Endothelial cell of umbilical vein (primary cell): ENCODE data around the gene KRT33A. TPM values are rescaled to one million over a fixed set of nuclear protein-coding genes. Genes with fewer than 3 reads are reported as not detected.

Experiments used
- BruUV-seq: library from RNA; stranded (reverse); fragments of 400-500 nt; replicated peaks from 2 replicates; lab custom pipeline; 2021; lab: Mats Ljungman, UMichigan
- CTCF ChIA-PET: fragments of 300-600, 350-600 bp; sonication (Branson Sonifier 250); formaldehyde crosslinking; loops from one replicate; lab custom pipeline; 2021; ENCODE audit warnings: antibody characterized with exemption, inconsistent platforms; lab: Charles Lee
- POLR2A ChIA-PET: fragments of 300-600, 350-600 bp; sonication (Branson Sonifier 250); formaldehyde crosslinking; loops from one replicate; lab custom pipeline; 2021; ENCODE audit warnings: antibody characterized with exemption, inconsistent platforms; lab: Charles Lee
- DNase-seq: peaks from one replicate; pipeline ENCODE4 v3.0.0-alpha.2; 2011; ENCODE audit warnings: low read depth, low spot score
- FAIRE-seq: peaks from 2 replicates; lab custom pipeline; 2011; peaks lifted over from hg19 to GRCh38; lab: Jason Lieb, UNC
- H2AFZ ChIP-seq: 2 replicates; pipeline ENCODE4 v1.6.0; 2012; ENCODE audit warnings: low read depth, low read length, control low read depth, inconsistent platforms
- H3K27ac ChIP-seq: 2 replicates; pipeline ENCODE4 v1.5.1; 2011; ENCODE audit warnings: low read depth, mild to moderate bottlenecking, control low read depth, low read length, moderate library complexity; ENCODE audit not compliant: insufficient read depth
- H3K27me3 ChIP-seq, 2 experiments: 2 replicates each; pipeline versions ENCODE4 v1.6.0 to v1.6.1; 2011; ENCODE audit warnings: low read length in 2 of 2, mixed read lengths in 1 of 2; ENCODE audit not compliant: control insufficient read depth in 2 of 2, insufficient read depth in 2 of 2
- H3K36me3 ChIP-seq, 2 experiments: 2 replicates in 1 of 2; 3 replicates in 1 of 2; pipeline ENCODE4 v1.5.1; 2011; ENCODE audit warnings: low read length in 2 of 2, mild to moderate bottlenecking in 1 of 2, moderate library complexity in 1 of 2; ENCODE audit not compliant: control insufficient read depth in 2 of 2, insufficient read depth in 2 of 2; ENCODE audit errors: extremely low read depth in 1 of 2
- H3K4me1 ChIP-seq: 3 replicates; pipeline ENCODE4 v1.5.1; 2011; ENCODE audit warnings: mild to moderate bottlenecking, low read length; ENCODE audit not compliant: control insufficient read depth, insufficient read depth; ENCODE audit errors: extremely low read depth
- H3K4me2 ChIP-seq: 2 replicates; pipeline ENCODE4 v1.6.1; 2011; ENCODE audit warnings: low read length, control low read depth, mixed read lengths; ENCODE audit not compliant: insufficient read depth
- H3K4me3 ChIP-seq, 3 experiments: fragments of 200-600 bp in 1 of 3; sonication (generic), shearing (Covaris generic) in 1 of 3; replicated peaks in 1 of 3; 2 replicates each; pipeline ENCODE4 v1.5.1; 2011 to 2016; ENCODE audit warnings: control low read depth in 3 of 3, low read length in 3 of 3, mild to moderate bottlenecking in 2 of 3, inconsistent platforms in 1 of 3, low read depth in 1 of 3, moderate library complexity in 1 of 3; ENCODE audit not compliant: insufficient read depth in 1 of 3
- H3K79me2 ChIP-seq: 2 replicates; pipeline ENCODE4 v1.6.0; 2012; ENCODE audit warnings: low read length, inconsistent platforms; ENCODE audit not compliant: control insufficient read depth, insufficient read depth
- H3K9ac ChIP-seq: replicated peaks from 2 replicates; pipeline ENCODE3; 2011; ENCODE audit warnings: low read length, control low read depth; ENCODE audit not compliant: insufficient read depth; ENCODE audit errors: extremely low read depth
- H3K9me1 ChIP-seq: replicated peaks from 3 replicates; pipeline ENCODE4 v1.6.0; 2011; ENCODE audit warnings: mild to moderate bottlenecking, low read length; ENCODE audit not compliant: control insufficient read depth, insufficient read depth; ENCODE audit errors: extremely low read depth
- H3K9me3 ChIP-seq: replicated peaks from 2 replicates; pipeline ENCODE4 v1.5.1; 2012; ENCODE audit warnings: low read length, inconsistent platforms; ENCODE audit not compliant: control insufficient read depth, insufficient read depth
- H4K20me1 ChIP-seq: replicated peaks from 2 replicates; pipeline ENCODE3; 2011; ENCODE audit warnings: mild to moderate bottlenecking, low read length; ENCODE audit not compliant: control insufficient read depth, insufficient read depth; ENCODE audit errors: extremely low read depth
- CTCF ChIP-seq, 2 donors: IDR thresholded peaks; 1 replicate in 1 of 2; 2 replicates in 1 of 2; pipeline ENCODE4 v1.5.1; 2011; ENCODE audit warnings: low read length in 2 of 2, mild to moderate bottlenecking in 2 of 2, moderate library complexity in 2 of 2, control low read depth in 1 of 2, inconsistent platforms in 1 of 2, low read depth in 1 of 2; ENCODE audit not compliant: insufficient read depth in 1 of 2; ENCODE audit errors: extremely low read depth in 1 of 2
- EZH2 ChIP-seq: IDR thresholded peaks from 2 replicates; pipeline ENCODE4 v1.6.1; 2012; ENCODE audit warnings: borderline replicate concordance, low read depth, mild to moderate bottlenecking, moderate library complexity, low read length, inconsistent platforms; ENCODE audit not compliant: severe bottlenecking
- FOS ChIP-seq: IDR thresholded peaks from 2 replicates; pipeline ENCODE4 v1.6.1; 2011; ENCODE audit warnings: mild to moderate bottlenecking, low read length, moderate library complexity, borderline replicate concordance; ENCODE audit not compliant: insufficient read depth
- GATA2 ChIP-seq: IDR thresholded peaks from 2 replicates; pipeline ENCODE4 v1.7.0; 2011; ENCODE audit warnings: low read depth, mild to moderate bottlenecking, moderate library complexity, mixed read lengths, low read length; ENCODE audit not compliant: insufficient read length, insufficient read depth
- JUN ChIP-seq: IDR thresholded peaks from 2 replicates; pipeline ENCODE4 v1.6.1; 2011; ENCODE audit warnings: borderline replicate concordance, low read depth; ENCODE audit not compliant: insufficient read length, insufficient read depth
- MYC ChIP-seq: IDR thresholded peaks from one replicate; pipeline ENCODE4 v1.6.1; 2011; ENCODE audit warnings: mild to moderate bottlenecking, low read depth, low read length
- POLR2A ChIP-seq: IDR thresholded peaks from 2 replicates; pipeline ENCODE4 v1.6.1; 2012; ENCODE audit warnings: low read depth, mild to moderate bottlenecking, control low read depth, low read length
- dilution Hi-C: fragments of 300-500 bp; cut with MboI; formaldehyde crosslinking; loops from one replicate; pipeline ENCODE4 v1.15.0; 2019; ENCODE audit warnings: low sequenced_read_pairs; ENCODE audit not compliant: extremely low pct_ligation_motif_present
- intact Hi-C: fragments of 100-400 bp; cut with micrococcal nuclease; formaldehyde crosslinking; loops from one replicate; pipeline ENCODE4 v1.10.0; 2022
- polyA plus RNA-seq, 4 experiments: library from polyadenylated mRNA; depleted of rRNA in 3 of 4; stranded (reverse) in 3 of 4; unstranded in 1 of 4; fragments of >200 nt; gene quantifications; 2 replicates each; pipeline versions ENCODE4 v1.2.1 to v1.2.3, GENCODE V29; 2011 to 2012; ENCODE audit warnings: missing spikeins in 1 of 4
- total RNA-seq: library from RNA; stranded (reverse); gene quantifications from 2 replicates; pipeline ENCODE4 v1.2.3, GENCODE V29; 2021

KRT33A gene
- total and polyA plus RNA-seq, 2 donors (not counting 3 experiments of a cell fraction or from before 2014, with no cell fraction given): not detected

- TF ChIP-seq FOS: no peak
- no peak for TF ChIP-seq CTCF (IDR thresholded peaks at IDR 0.05; ENCODE audit: extremely low read depth in 1 of 2, insufficient read depth in 1 of 2, low read depth in 1 of 2, low read length in 2 of 2)
- no peak for TF ChIP-seq MYC
- POLR2A ChIA-PET: no interaction called here
Observed at GRCh38 chr17:41352597-41353366, 2.2 kb upstream of the KRT33A start.

GRCh38 chr17:41351177-41351576, 549 bp upstream of the KRT33A start:
- no TSS peak for BruUV-seq
- no peaks in the 10 kb centered on the region for H3K9me3 ChIP-seq
- intact Hi-C loops (no loop called here), dilution Hi-C loops (no loop called here)
- FAIRE-seq (no peak), DNase-seq (no peak)
- H3K27ac ChIP-seq: no peak overlapping the region
- H3K4me2 ChIP-seq: no peak overlapping the region
- no peak overlapping the region for H2AFZ ChIP-seq
- no peaks in the 10 kb centered on the region for H3K36me3 ChIP-seq
- H3K9ac ChIP-seq: no peak overlapping the region
- H3K27me3 ChIP-seq: peaks cover 1 to 2% of the 10 kb centered on the region in 2 experiments
- no peaks in the 10 kb centered on the region for H3K79me2 ChIP-seq
- no peaks in the 10 kb centered on the region for H4K20me1 ChIP-seq
- CTCF ChIA-PET: no interaction called here
- H3K9me1 ChIP-seq: no peaks in the 10 kb centered on the region
- no peaks in the 10 kb centered on the region for H3K4me1 ChIP-seq
- POLR2A ChIA-PET: no interaction called here
- no peak for TF ChIP-seq EZH2
- TF ChIP-seq JUN: no peak
- no peak for TF ChIP-seq POLR2A
- no peak for TF ChIP-seq GATA2
- H3K4me3 ChIP-seq: no peak overlapping the region

More at GRCh38 chr17:41352597-41353366, 2.2 kb upstream of the KRT33A start:
- no peaks in the 10 kb centered on the region for H3K9me3 ChIP-seq
- H3K4me1 ChIP-seq: no peaks in the 10 kb centered on the region
- no peak for DNase-seq
- no peak overlapping the region for H2AFZ ChIP-seq
- H3K36me3 ChIP-seq: no peaks in the 10 kb centered on the region
- no peak overlapping the region for H3K27ac ChIP-seq
- no peaks in the 10 kb centered on the region for H4K20me1 ChIP-seq
- H3K79me2 ChIP-seq: no peaks in the 10 kb centered on the region
- no peak overlapping the region for H3K4me3 ChIP-seq
- no TSS peak for BruUV-seq
- H3K9me1 ChIP-seq: no peaks in the 10 kb centered on the region
- dilution Hi-C loops (no loop called here), intact Hi-C loops (no loop called here)
- no peak overlapping the region for H3K9ac ChIP-seq
- no peak for FAIRE-seq
- no peak overlapping the region for H3K4me2 ChIP-seq
- H3K27me3 ChIP-seq: peaks cover 2 to 4% of the 10 kb centered on the region in 2 experiments
- CTCF ChIA-PET: interaction anchor here (1.6 kb wide), 1 partner anchor 135 kb away, joined by 4 read pairs; no protein-coding TSS in a partner anchor
